Epithelial cell of esophagus (primary cell): ENCODE results near the gene NAPEPLD.
"Not testable (repeated sequence)": the region's sequence is repeated elsewhere in the genome, so short reads cannot be mapped to it uniquely, and the experiment has no call there.

Experiments used
- DNase-seq: peaks from one replicate; pipeline ENCODE4 v3.0.0; 2010; ENCODE audit warnings: low read depth
- H3K4me3 ChIP-seq: 2 replicates; pipeline ENCODE4 v1.5.1; 2011; ENCODE audit warnings: mild to moderate bottlenecking, low read length, control low read depth
- CTCF ChIP-seq: IDR thresholded peaks from 2 replicates; pipeline ENCODE4 v1.5.1; 2011; ENCODE audit warnings: low read depth, mild to moderate bottlenecking, low read length, control low read depth, inconsistent platforms; ENCODE audit not compliant: insufficient read depth; ENCODE audit errors: missing control alignments

The NAPEPLD gene

GRCh38 chr7:103093429-103093828, 55.5 kb downstream of the NAPEPLD start:
- peak; percentile 84 for DNase-seq
- no peak for TF ChIP-seq CTCF

DNA sequence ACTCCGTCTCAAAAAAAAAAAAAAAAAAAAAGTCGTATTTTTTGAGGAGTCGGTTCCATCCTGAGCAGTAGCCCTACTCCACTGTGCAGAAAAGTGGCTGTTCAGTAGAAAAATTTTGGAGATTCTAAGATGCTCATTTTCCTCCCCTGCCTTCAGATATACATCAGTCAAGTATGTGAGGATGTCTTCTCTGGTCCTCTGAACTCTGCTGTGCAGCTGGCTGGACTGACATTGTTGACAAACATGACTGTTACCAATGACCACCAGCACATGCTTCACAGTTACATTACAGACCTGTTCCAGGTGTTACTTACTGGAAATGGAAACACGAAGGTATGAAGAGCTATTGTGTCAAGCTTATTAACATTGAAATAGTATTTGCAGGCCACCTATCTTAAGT, 56.6 kb downstream of the NAPEPLD start:
- H3K4me3 ChIP-seq, DNase-seq: not testable (repeated sequence)

More at GRCh38 chr7:103093429-103093828, 55.5 kb downstream of the NAPEPLD start:
- no peak overlapping the region for H3K4me3 ChIP-seq

- no peak overlapping the region for H3K4me3 ChIP-seq
- no peak for TF ChIP-seq CTCF
- DNase-seq: no peak
Observed at GRCh38 chr7:103083210-103083609, 65.7 kb downstream of the NAPEPLD start.

DNA sequence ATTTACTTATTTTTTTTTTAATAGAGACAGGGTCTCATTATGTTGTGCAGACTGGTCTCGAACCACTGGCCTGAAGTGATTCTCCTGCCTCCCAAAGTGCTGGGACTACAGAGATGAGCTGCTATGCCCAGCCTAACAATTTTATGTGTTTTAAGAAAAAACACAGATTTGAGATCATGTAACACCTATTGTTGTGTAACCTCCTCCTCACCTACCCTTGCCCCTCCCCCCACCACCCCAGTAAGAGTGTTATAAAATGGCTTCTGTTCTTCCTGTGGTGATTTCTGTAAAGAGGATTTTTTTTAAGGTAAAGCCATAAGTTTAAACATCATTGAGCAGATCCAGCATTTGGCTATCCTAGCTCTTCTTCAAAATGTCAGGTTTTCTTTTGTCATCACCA, 66.4 kb downstream of the NAPEPLD start:
- no peak for DNase-seq
- H3K4me3 ChIP-seq: no peak overlapping the region
- TF ChIP-seq CTCF: no peak

GRCh38 chr7:103080923-103081322, 68.0 kb downstream of the NAPEPLD start:
- no peak for TF ChIP-seq CTCF
- DNase-seq: no peak
- H3K4me3 ChIP-seq: no peak overlapping the region

DNA sequence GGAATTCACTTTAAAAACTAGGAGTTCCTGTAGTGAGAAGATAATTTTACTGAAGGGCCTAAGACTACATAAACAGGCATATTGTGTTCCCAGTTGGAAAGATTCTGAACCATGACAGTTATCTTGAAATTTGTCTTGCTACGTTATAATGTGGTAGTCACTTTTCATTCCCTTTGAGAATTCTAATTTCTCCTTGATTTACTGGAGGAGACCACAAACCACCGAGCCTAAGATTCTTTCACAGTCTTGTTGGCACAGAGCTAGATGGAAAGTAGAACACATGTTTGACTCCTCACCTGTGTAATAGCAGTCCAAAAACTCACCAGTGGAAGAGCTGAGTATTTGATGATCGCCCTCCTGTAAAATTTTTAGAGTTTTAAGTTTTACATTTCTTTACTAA, 69.1 kb downstream of the NAPEPLD start:
- no peak for TF ChIP-seq CTCF
- DNase-seq: no peak

GRCh38 chr7:103078226-103078625, 70.7 kb downstream of the NAPEPLD start:
- H3K4me3 ChIP-seq, DNase-seq: not testable (repeated sequence)

More for the DNA sequence above, 69.1 kb downstream of the NAPEPLD start:
- no peak overlapping the region for H3K4me3 ChIP-seq

DNA sequence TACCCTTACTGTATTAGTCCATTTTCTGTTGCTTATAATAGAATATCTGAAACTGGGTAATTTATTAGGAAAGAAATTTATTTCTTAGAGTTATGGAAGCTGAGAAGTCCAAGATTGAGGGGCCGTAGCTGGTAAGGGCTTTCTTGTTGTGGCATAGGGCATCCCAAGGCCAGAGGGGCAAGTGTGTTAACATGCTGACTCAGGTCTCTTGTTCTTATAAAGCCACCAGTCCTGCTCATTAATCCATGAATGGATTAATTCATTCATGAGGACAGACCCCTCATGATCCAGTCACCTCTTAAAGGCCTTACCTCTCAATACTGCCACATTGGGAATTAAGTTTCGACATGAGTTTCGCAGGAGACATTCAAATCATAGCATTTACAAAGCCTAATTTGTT, 71.6 kb downstream of the NAPEPLD start:
- no peak overlapping the region for H3K4me3 ChIP-seq
- no peak for TF ChIP-seq CTCF
- no peak for DNase-seq
